ENCODE data around the gene SMAD7.

DNA sequence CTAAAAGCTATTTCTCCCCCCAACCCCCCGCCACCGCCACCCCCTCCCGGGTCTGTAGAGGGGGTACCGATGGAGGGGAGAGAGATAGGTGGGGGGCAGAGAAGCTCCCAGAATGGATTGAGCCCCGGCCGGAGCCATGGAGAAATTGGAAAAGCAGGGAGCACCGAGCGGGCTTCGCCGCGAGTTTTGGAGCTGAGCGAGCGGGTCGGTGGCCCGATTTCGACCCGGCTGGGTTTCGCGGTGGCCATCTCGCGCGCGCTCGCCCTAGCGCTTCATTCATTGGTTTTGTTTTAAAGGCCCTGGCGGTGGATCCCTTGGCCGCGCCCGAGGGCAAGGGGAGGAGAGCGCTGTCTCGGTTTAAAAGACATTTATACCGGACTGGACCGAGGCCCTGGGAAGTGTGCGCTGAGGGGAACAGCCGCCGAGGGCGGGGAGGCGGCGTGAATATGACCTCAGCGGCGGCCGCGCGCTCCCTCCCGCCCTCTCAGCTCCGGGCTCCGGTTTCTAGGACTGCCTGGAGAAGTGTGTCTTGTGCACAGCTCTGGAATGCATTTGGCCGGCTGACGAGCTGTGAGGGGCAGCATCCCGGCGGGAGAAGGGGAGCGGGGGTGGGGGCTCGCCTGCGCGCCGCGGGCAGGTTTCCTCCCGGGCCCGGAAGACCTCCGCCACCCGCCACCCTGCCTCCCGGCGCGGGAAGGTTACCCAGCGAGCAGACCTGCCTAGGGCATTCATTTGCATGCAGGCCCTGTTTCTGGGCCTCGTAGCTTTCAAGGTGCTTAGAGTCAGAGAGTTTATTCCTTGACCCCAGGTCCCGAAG, 1.7 kb upstream of the SMAD7 start:
- TF ChIP-seq, protein P1, sequence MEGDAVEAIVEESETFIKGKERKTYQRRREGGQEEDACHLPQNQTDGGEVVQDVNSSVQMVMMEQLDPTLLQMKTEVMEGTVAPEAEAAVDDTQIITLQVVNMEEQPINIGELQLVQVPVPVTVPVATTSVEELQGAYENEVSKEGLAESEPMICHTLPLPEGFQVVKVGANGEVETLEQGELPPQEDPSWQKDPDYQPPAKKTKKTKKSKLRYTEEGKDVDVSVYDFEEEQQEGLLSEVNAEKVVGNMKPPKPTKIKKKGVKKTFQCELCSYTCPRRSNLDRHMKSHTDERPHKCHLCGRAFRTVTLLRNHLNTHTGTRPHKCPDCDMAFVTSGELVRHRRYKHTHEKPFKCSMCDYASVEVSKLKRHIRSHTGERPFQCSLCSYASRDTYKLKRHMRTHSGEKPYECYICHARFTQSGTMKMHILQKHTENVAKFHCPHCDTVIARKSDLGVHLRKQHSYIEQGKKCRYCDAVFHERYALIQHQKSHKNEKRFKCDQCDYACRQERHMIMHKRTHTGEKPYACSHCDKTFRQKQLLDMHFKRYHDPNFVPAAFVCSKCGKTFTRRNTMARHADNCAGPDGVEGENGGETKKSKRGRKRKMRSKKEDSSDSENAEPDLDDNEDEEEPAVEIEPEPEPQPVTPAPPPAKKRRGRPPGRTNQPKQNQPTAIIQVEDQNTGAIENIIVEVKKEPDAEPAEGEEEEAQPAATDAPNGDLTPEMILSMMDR (IDR thresholded peaks at IDR 0.05), result no peak
- peak in 1 of 2 donors; percentile 25 for TF ChIP-seq POLR2A (IDR thresholded peaks at IDR 0.05)
